Kidney tubule cell (primary cell): Measurements from ENCODE around the gene MAP3K3.

Source experiments
- DNase-seq: peaks from one replicate; pipeline ENCODE4 v3.0.0-alpha.2; 2018; ENCODE audit warnings: low spot score

Gene MAP3K3

GRCh38 chr17:63621684-63622573 lies at the start of gene MAP3K3:
Gene MAP3K3 (plus strand): TSS chr17:63622417. CDS start chr17:63622760, 343 bp downstream.
- peak; percentile 100 for DNase-seq

- no peak for DNase-seq
These were observed 48.6 kb upstream of the MAP3K3 start for GRCh38 chr17:63573634-63574033.

GRCh38 chr17:63578027-63578768 lies 44.0 kb upstream of the MAP3K3 start:
- DNase-seq, result no peak

GRCh38 chr17:63578769-63579111 lies 43.5 kb upstream of the MAP3K3 start:
- DNase-seq, result no peak

- DNase-seq, result peak; percentile 14
These were observed 42.6 kb upstream of the MAP3K3 start for GRCh38 chr17:63579633-63580032.

- no peak for DNase-seq
These were observed 34.4 kb upstream of the MAP3K3 start for GRCh38 chr17:63587770-63588169.

- no peak for DNase-seq
These were observed 33.4 kb upstream of the MAP3K3 start for GRCh38 chr17:63588797-63589196.

GRCh38 chr17:63589646-63590045 lies 32.6 kb upstream of the MAP3K3 start:
- peak; percentile 58 for DNase-seq

GRCh38 chr17:63592797-63593196 lies 29.4 kb upstream of the MAP3K3 start:
- no peak for DNase-seq

GRCh38 chr17:63595132-63595531 lies 27.1 kb upstream of the MAP3K3 start:
- no peak for DNase-seq

- no peak for DNase-seq
These were observed 25.2 kb upstream of the MAP3K3 start for GRCh38 chr17:63596856-63597586.

GRCh38 chr17:63598281-63598680 lies 23.9 kb upstream of the MAP3K3 start:
- no peak for DNase-seq

- peak; percentile 86 for DNase-seq
These were observed 21.4 kb upstream of the MAP3K3 start, which contains the start of gene TACO1 for GRCh38 chr17:63600569-63601438. Gene TACO1 (plus strand): TSS chr17:63600895. CDS start chr17:63601084, 189 bp downstream.

- peak; percentile 23 for DNase-seq
These were observed 20.5 kb upstream of the MAP3K3 start for GRCh38 chr17:63601439-63602371.

- no peak for DNase-seq
These were observed 12.2 kb upstream of the MAP3K3 start for GRCh38 chr17:63609816-63610573.

- DNase-seq, result no peak
These were observed 11.4 kb upstream of the MAP3K3 start for GRCh38 chr17:63610854-63611253.

- DNase-seq, result no peak
These were observed 10.9 kb upstream of the MAP3K3 start for GRCh38 chr17:63611354-63611753.

GRCh38 chr17:63613663-63614062 lies 8.6 kb upstream of the MAP3K3 start:
- DNase-seq, result no peak

- DNase-seq, result no peak
These were observed 961 bp upstream of the MAP3K3 start for GRCh38 chr17:63621229-63621683.
